IMR-90 (cell line): ENCODE results near the gene ALG1. TPM values are rescaled to one million over a fixed set of nuclear protein-coding genes. Genes with fewer than 3 reads are reported as not detected.
A peak's percentile ranks its signal among the peaks of the same experiment; 100 is the strongest.

ENCODE experiments used
- ATAC-seq: fragments of 200-7000 bp; cut with Tn5 transposase; 2 replicates; pipeline ENCODE4 v1.9.1; 2020; ENCODE audit warnings: low read depth, mild to moderate bottlenecking, moderate library complexity
- BruUV-seq: library from RNA; stranded (reverse); fragments of 400-500 nt; replicated peaks from 2 replicates; lab custom pipeline; 2021; lab: Mats Ljungman, UMichigan
- CTCF ChIA-PET: fragments of 300-600 bp; formaldehyde crosslinking; extraction: SDS; loops from one replicate; lab custom pipeline; 2021; ENCODE audit warnings: antibody characterized with exemption; lab: Yijun Ruan, JAX
- POLR2A ChIA-PET: fragments of 300-600 bp; sonication (Branson Sonifier 250); formaldehyde crosslinking; loops from one replicate; lab custom pipeline; 2022; ENCODE audit warnings: antibody characterized with exemption; ENCODE audit not compliant: unreplicated experiment; lab: Charles Lee
- DNase-seq: peaks from one replicate; pipeline ENCODE4 v3.0.0; 2013
- H2AFZ ChIP-seq: replicated peaks from 2 replicates; pipeline ENCODE3; 2013; ENCODE audit warnings: low read length, mild to moderate bottlenecking; ENCODE audit not compliant: poor library complexity
- H2AK5ac ChIP-seq: 2 replicates; pipeline ENCODE4 v1.6.1; 2013; ENCODE audit warnings: low read depth, low read length, inconsistent platforms
- H2AK9ac ChIP-seq: replicated peaks from 2 replicates; pipeline ENCODE3; 2013; ENCODE audit warnings: mild to moderate bottlenecking, low read depth, low read length, moderate library complexity; ENCODE audit not compliant: poor library complexity
- H2BK120ac ChIP-seq: 2 replicates; pipeline ENCODE4 v1.6.1; 2013; ENCODE audit warnings: low read depth, low read length, inconsistent platforms
- H2BK15ac ChIP-seq: 3 replicates; pipeline ENCODE4 v1.6.1; 2013; ENCODE audit warnings: low read depth, low read length, inconsistent platforms
- H2BK20ac ChIP-seq: 2 replicates; pipeline ENCODE4 v1.6.1; 2013; ENCODE audit warnings: low read depth, mild to moderate bottlenecking, inconsistent platforms, low read length, moderate library complexity
- H2BK5ac ChIP-seq: 2 replicates; pipeline ENCODE4 v1.6.1; 2013; ENCODE audit warnings: mild to moderate bottlenecking, low read depth, low read length, inconsistent platforms; ENCODE audit not compliant: poor library complexity, severe bottlenecking
- H3K14ac ChIP-seq: replicated peaks from 2 replicates; pipeline ENCODE4 v1.6.1; 2013; ENCODE audit warnings: low read depth, low read length, inconsistent platforms
- H3K18ac ChIP-seq: 2 replicates; pipeline ENCODE4 v1.6.1; 2013; ENCODE audit warnings: low read depth, low read length, control low read depth
- H3K23ac ChIP-seq: 2 replicates; pipeline ENCODE4 v1.6.1; 2013; ENCODE audit warnings: low read depth, low read length, inconsistent platforms
- H3K27ac ChIP-seq: 2 replicates; pipeline ENCODE4 v1.5.1; 2013; ENCODE audit warnings: mild to moderate bottlenecking, control low read depth, low read length; ENCODE audit not compliant: insufficient read depth
- H3K27me3 ChIP-seq: 2 replicates; pipeline ENCODE4 v1.6.1; 2013; ENCODE audit warnings: low read length; ENCODE audit not compliant: control insufficient read depth, insufficient read depth
- H3K36me3 ChIP-seq: 2 replicates; pipeline ENCODE4 v1.6.1; 2013; ENCODE audit warnings: low read length, mixed read lengths; ENCODE audit not compliant: control insufficient read depth, insufficient read depth
- H3K4ac ChIP-seq: 2 replicates; pipeline ENCODE4 v1.6.1; 2013; ENCODE audit warnings: low read depth, low read length, inconsistent platforms
- H3K4me1 ChIP-seq: 2 replicates; pipeline ENCODE4 v1.6.1; 2013; ENCODE audit warnings: low read length, mixed read lengths; ENCODE audit not compliant: control insufficient read depth, insufficient read depth
- H3K4me2 ChIP-seq: 2 replicates; pipeline ENCODE4 v1.6.1; 2013; ENCODE audit warnings: low read depth, mild to moderate bottlenecking, control low read depth, low read length, moderate library complexity
- H3K4me3 ChIP-seq: 2 replicates; pipeline ENCODE4 v1.5.1; 2013; ENCODE audit warnings: low read depth, mild to moderate bottlenecking, control low read depth, low read length, moderate library complexity; ENCODE audit not compliant: insufficient read depth
- H3K56ac ChIP-seq: 2 replicates; pipeline ENCODE4 v1.6.1; 2013; ENCODE audit warnings: low read length, inconsistent platforms; ENCODE audit not compliant: insufficient read depth; ENCODE audit errors: extremely low read depth
- H3K79me1 ChIP-seq, 2 experiments: 2 replicates each; pipeline ENCODE4 v1.6.1; 2013; ENCODE audit warnings: low read length in 2 of 2, inconsistent platforms in 1 of 2, low read depth in 1 of 2
- H3K9ac ChIP-seq: 2 replicates; pipeline ENCODE4 v1.6.1; 2013; ENCODE audit warnings: low read depth, low read length, control low read depth
- H3K9me1 ChIP-seq: 2 replicates; pipeline ENCODE4 v1.6.1; 2013; ENCODE audit warnings: low read length, inconsistent platforms; ENCODE audit not compliant: insufficient read depth
- H3K9me3 ChIP-seq: 2 replicates; pipeline ENCODE4 v1.6.1; 2013; ENCODE audit warnings: low read length; ENCODE audit not compliant: control insufficient read depth, insufficient read depth
- H4K20me1 ChIP-seq: 2 replicates; pipeline ENCODE4 v1.6.1; 2013; ENCODE audit warnings: low read length, inconsistent platforms; ENCODE audit not compliant: insufficient read depth
- H4K5ac ChIP-seq: 2 replicates; pipeline ENCODE4 v1.6.1; 2013; ENCODE audit warnings: mild to moderate bottlenecking, low read depth, low read length, control low read depth
- H4K8ac ChIP-seq, 2 experiments: 2 replicates each; pipeline ENCODE4 v1.6.1; 2013; ENCODE audit warnings: low read depth in 2 of 2, low read length in 2 of 2, control low read depth in 1 of 2, inconsistent platforms in 1 of 2
- H4K91ac ChIP-seq: 2 replicates; pipeline ENCODE4 v1.6.1; 2013; ENCODE audit warnings: low read depth, low read length, inconsistent platforms; ENCODE audit not compliant: insufficient read depth
- BHLHE40 ChIP-seq: fragments of 150-350 bp; IDR thresholded peaks from 2 replicates; pipeline ENCODE4 v1.6.1; 2016; ENCODE audit warnings: mild to moderate bottlenecking, low read depth, low read length
- CTCF ChIP-seq: conservative IDR thresholded peaks from 2 replicates; pipeline ENCODE4 v1.5.1; 2012; ENCODE audit warnings: mild to moderate bottlenecking, low read depth, low read length, improper control_type of control experiment
- NFE2L2 ChIP-seq: fragments of 150-350 bp; IDR thresholded peaks from 2 replicates; pipeline ENCODE4 v1.6.1; 2016; ENCODE audit warnings: low read depth, mild to moderate bottlenecking, low read length
- RAD21 ChIP-seq: IDR thresholded peaks from 2 replicates; pipeline ENCODE4 v1.6.1; 2012; ENCODE audit warnings: low read length, improper control_type of control experiment
- SMC3 ChIP-seq: fragments of 150-350 bp; IDR thresholded peaks from 2 replicates; pipeline ENCODE4 v1.6.1; 2016; ENCODE audit warnings: low read depth, mild to moderate bottlenecking, antibody characterized with exemption, low read length, moderate library complexity
- WGBS, 2 experiments: methylation state at CpG; one replicate each; pipeline versions ENCODE4 v1.1.5 to v1.1.7; 2013; ENCODE audit warnings: missing lambda C conversion rate in 2 of 2; ENCODE audit not compliant: insufficient read length in 1 of 2; ENCODE audit errors: extremely low coverage in 2 of 2; 5-methylcytosine and 5-hydroxymethylcytosine counted together
- dilution Hi-C: fragments of 300-500 bp; cut with HindIII; formaldehyde crosslinking; loops from one replicate; pipeline ENCODE4 v1.14.3; 2018; ENCODE audit warnings: low sequenced_read_pairs; ENCODE audit not compliant: unreplicated experiment
- in situ Hi-C: fragments of 300-500 bp; cut with MboI; formaldehyde crosslinking; loops from 3 replicates; pipeline ENCODE4 v1.14.3; 2019; ENCODE audit warnings: low sequenced_read_pairs, inconsistent platforms, mixed read lengths
- intact Hi-C: fragments of 100-400 bp; cut with micrococcal nuclease; formaldehyde crosslinking; loops from 2 replicates; pipeline ENCODE4 v1.10.0; 2022
- polyA plus RNA-seq, 3 experiments: library from polyadenylated mRNA; depleted of rRNA; stranded (reverse); fragments of >200 nt; gene quantifications; 2 replicates each; pipeline ENCODE4 v1.2.3, GENCODE V29; 2012; ENCODE audit warnings: low replicate concordance in 1 of 3
- total RNA-seq: library from RNA; depleted of rRNA; stranded (reverse); fragments of >200 nt; gene quantifications from 2 replicates; pipeline ENCODE4 v1.2.3, GENCODE V29; 2012

The ALG1 gene
- total and polyA plus RNA-seq, 2 of the 4 experiments (the other 2 are of a cell fraction): 30.9 to 41.0 TPM

- TF ChIP-seq SMC3: no peak
These were observed 16.5 kb upstream of the ALG1 start (continued) for GRCh38 chr16:5054876-5055865.

- intact Hi-C loops: loop anchor here (2.0 kb wide), 1 partner anchor 36 kb away; no protein-coding TSS in a partner anchor
These were observed 15.3 kb upstream of the ALG1 start for GRCh38 chr16:5056352-5056751.

More at GRCh38 chr16:5056352-5056751, 15.3 kb upstream of the ALG1 start:
- no peak overlapping the region for H3K18ac ChIP-seq
- WGBS, 2 experiments: 33% methylated on average over 1 of the region's 11 CpGs; no CpG with 5 or more reads in 1 of the 2 experiments
- no peaks in the 10 kb centered on the region for H4K20me1 ChIP-seq
- no peak overlapping the region for H3K4ac ChIP-seq
- no peak overlapping the region for H3K9ac ChIP-seq
- no peak overlapping the region for H2AK9ac ChIP-seq
- in situ Hi-C loops (no loop called here), dilution Hi-C loops (no loop called here)
- no peak overlapping the region for H2BK15ac ChIP-seq
- POLR2A ChIA-PET: no interaction called here
- H3K36me3 ChIP-seq: no peaks in the 10 kb centered on the region
- no peaks in the 10 kb centered on the region for H3K4me1 ChIP-seq
- TF ChIP-seq BHLHE40: no peak
- TF ChIP-seq CTCF: peak; percentile 48
- TF ChIP-seq NFE2L2: no peak
- TF ChIP-seq RAD21: peak; percentile 52
- no peak overlapping the region for H2BK120ac ChIP-seq
- no peaks in the 10 kb centered on the region for H3K9me3 ChIP-seq
- H3K79me1 ChIP-seq: no peaks in the 10 kb centered on the region
- ATAC-seq: peak; percentile 91
- no peak overlapping the region for H4K8ac ChIP-seq
- CTCF ChIA-PET: interaction anchor here (1.5 kb wide), 1 partner anchor 36 kb away, joined by 7 read pairs; no protein-coding TSS in a partner anchor
- no peak overlapping the region for H3K4me2 ChIP-seq
- no peak overlapping the region for H4K5ac ChIP-seq
- H3K4me3 ChIP-seq: no peak overlapping the region
- H4K91ac ChIP-seq: no peak overlapping the region
- DNase-seq: no peak
- H3K27ac ChIP-seq: no peak overlapping the region
- no peak overlapping the region for H3K14ac ChIP-seq
- H2AK5ac ChIP-seq: no peak overlapping the region
- no peak overlapping the region for H2BK5ac ChIP-seq
- no peaks in the 10 kb centered on the region for H3K9me1 ChIP-seq
- no peak overlapping the region for H3K23ac ChIP-seq
- no peak overlapping the region for H2BK20ac ChIP-seq
- H3K56ac ChIP-seq: no peak overlapping the region
- BruUV-seq: no TSS peak
- H2AFZ ChIP-seq: peak overlapping the region; percentile 4
- peaks cover 2% of the 10 kb centered on the region for H3K27me3 ChIP-seq
